Astrocyte (in vitro differentiated cells and primary cell): ENCODE data around the gene SH2D4B. TPM values are rescaled to one million over a fixed set of nuclear protein-coding genes. Genes with fewer than 3 reads are reported as not detected.

ENCODE experiments used
- DNase-seq: peaks from one replicate; pipeline ENCODE4 v3.0.0-alpha.2; 2010; ENCODE audit warnings: low read depth
- FAIRE-seq: peaks from 2 replicates; lab custom pipeline; 2011; peaks lifted over from hg19 to GRCh38; lab: Jason Lieb, UNC
- H2AFZ ChIP-seq: 2 replicates; pipeline ENCODE4 v1.6.0; 2012; ENCODE audit warnings: low read depth, low read length, inconsistent platforms
- H3K27ac ChIP-seq: 2 replicates; pipeline ENCODE4 v1.5.1; 2011; ENCODE audit warnings: low read depth, low read length, inconsistent platforms
- H3K27me3 ChIP-seq: 2 replicates; pipeline ENCODE4 v1.6.0; 2011; ENCODE audit warnings: low read length, inconsistent platforms; ENCODE audit not compliant: insufficient read depth
- H3K36me3 ChIP-seq: 2 replicates; pipeline ENCODE4 v1.5.1; 2011; ENCODE audit warnings: low read length, inconsistent platforms; ENCODE audit not compliant: insufficient read depth
- H3K4me1 ChIP-seq: 2 replicates; pipeline ENCODE4 v1.5.1; 2011; ENCODE audit warnings: low read length, inconsistent platforms; ENCODE audit not compliant: insufficient read depth
- H3K4me2 ChIP-seq: 2 replicates; pipeline ENCODE4 v1.6.0; 2012; ENCODE audit warnings: low read length, inconsistent platforms
- H3K4me3 ChIP-seq: 2 replicates; pipeline ENCODE4 v1.5.1; 2011; ENCODE audit warnings: low read depth, mild to moderate bottlenecking, low read length, inconsistent platforms; ENCODE audit not compliant: insufficient read depth
- H3K79me2 ChIP-seq: 2 replicates; pipeline ENCODE4 v1.6.0; 2012; ENCODE audit warnings: mild to moderate bottlenecking, low read length, inconsistent platforms; ENCODE audit not compliant: insufficient read depth
- H3K9ac ChIP-seq: 2 replicates; pipeline ENCODE4 v1.6.0; 2012; ENCODE audit warnings: mild to moderate bottlenecking, low read length, inconsistent platforms
- H3K9me3 ChIP-seq: 2 replicates; pipeline ENCODE4 v1.5.1; 2012; ENCODE audit warnings: low read depth, mild to moderate bottlenecking, low read length, inconsistent platforms; ENCODE audit not compliant: insufficient read depth
- H4K20me1 ChIP-seq: 2 replicates; pipeline ENCODE4 v1.6.0; 2012; ENCODE audit warnings: low read length, inconsistent platforms; ENCODE audit not compliant: insufficient read depth
- H3K27ac Mint-ChIP-seq: one replicate; pipeline ENCODE4 v1.8.0; 2021; ENCODE audit warnings: mild to moderate bottlenecking, mixed read lengths; ENCODE audit not compliant: unreplicated experiment
- H3K27me3 Mint-ChIP-seq: one replicate; pipeline ENCODE4 v1.8.0; 2021; ENCODE audit warnings: low read depth, mixed read lengths; ENCODE audit not compliant: unreplicated experiment
- H3K36me3 Mint-ChIP-seq: one replicate; pipeline ENCODE4 v1.8.0; 2021; ENCODE audit warnings: low read depth, mixed read lengths; ENCODE audit not compliant: unreplicated experiment
- H3K4me1 Mint-ChIP-seq: one replicate; pipeline ENCODE4 v1.8.0; 2021; ENCODE audit warnings: low read depth, mixed read lengths; ENCODE audit not compliant: unreplicated experiment
- H3K4me3 Mint-ChIP-seq: one replicate; pipeline ENCODE4 v1.8.0; 2021; ENCODE audit warnings: mild to moderate bottlenecking, moderate library complexity, mixed read lengths; ENCODE audit not compliant: unreplicated experiment
- H3K9me3 Mint-ChIP-seq: one replicate; pipeline ENCODE4 v1.8.0; 2021; ENCODE audit warnings: mild to moderate bottlenecking, mixed read lengths; ENCODE audit not compliant: unreplicated experiment
- CTCF ChIP-seq: IDR thresholded peaks from 2 replicates; pipeline ENCODE4 v1.5.1; 2011; ENCODE audit warnings: low read depth, mild to moderate bottlenecking, inconsistent platforms, low read length, moderate library complexity; ENCODE audit not compliant: insufficient read depth
- EZH2 ChIP-seq: IDR thresholded peaks from 2 replicates; pipeline ENCODE4 v1.6.1; 2012; ENCODE audit warnings: mild to moderate bottlenecking, low read length, inconsistent platforms; ENCODE audit not compliant: insufficient read depth
- total RNA-seq: library from RNA; stranded (reverse); gene quantifications from 2 replicates; pipeline ENCODE4 v1.2.1, GENCODE V29; 2021

Gene SH2D4B
- total RNA-seq, 1 donor from 2014 or later: 0.07 TPM

- peaks cover 4% of the 10 kb centered on the region for H3K27me3 Mint-ChIP-seq
Measured at GRCh38 chr10:80685355-80685754, 147.7 kb downstream of the SH2D4B start.

GRCh38 chr10:80686734-80687475 is 149.2 kb downstream of the SH2D4B start:
- no peak overlapping the region for H3K27ac ChIP-seq
- H3K9ac ChIP-seq: no peak overlapping the region
- H4K20me1 ChIP-seq: no peaks in the 10 kb centered on the region
- no peaks in the 10 kb centered on the region for H3K4me1 Mint-ChIP-seq
- no peak overlapping the region for H3K4me3 ChIP-seq
- no peak overlapping the region for H3K4me3 Mint-ChIP-seq
- H3K36me3 ChIP-seq: no peaks in the 10 kb centered on the region
- no peak overlapping the region for H2AFZ ChIP-seq
- no peaks in the 10 kb centered on the region for H3K27me3 ChIP-seq
- no peaks in the 10 kb centered on the region for H3K4me1 ChIP-seq
- DNase-seq (no peak), FAIRE-seq (no peak)
- peaks cover 12% of the 10 kb centered on the region for H3K27me3 Mint-ChIP-seq
- no peaks in the 10 kb centered on the region for H3K9me3 Mint-ChIP-seq
- H3K4me2 ChIP-seq: no peak overlapping the region
- TF ChIP-seq CTCF (no peak), EZH2 (no peak)
- no peaks in the 10 kb centered on the region for H3K9me3 ChIP-seq
- no peak overlapping the region for H3K27ac Mint-ChIP-seq
- no peaks in the 10 kb centered on the region for H3K79me2 ChIP-seq
- H3K36me3 Mint-ChIP-seq: no peaks in the 10 kb centered on the region

More at GRCh38 chr10:80685355-80685754, 147.7 kb downstream of the SH2D4B start:
- DNase-seq (no peak), FAIRE-seq (no peak)
- TF ChIP-seq CTCF (no peak), EZH2 (no peak)
- no peaks in the 10 kb centered on the region for H4K20me1 ChIP-seq
- Mint-ChIP-seq H3K36me3 (no peaks in the 10 kb centered on the region), H3K4me1 (no peaks in the 10 kb centered on the region), H3K4me3 (no peak overlapping the region), H3K27ac (no peak overlapping the region), H3K9me3 (no peaks in the 10 kb centered on the region)
- no peaks in the 10 kb centered on the region for H3K4me1 ChIP-seq
- no peak overlapping the region for H3K9ac ChIP-seq
- no peaks in the 10 kb centered on the region for H3K36me3 ChIP-seq
- H3K9me3 ChIP-seq: no peaks in the 10 kb centered on the region
- no peak overlapping the region for H2AFZ ChIP-seq
- H3K27ac ChIP-seq: no peak overlapping the region
- H3K27me3 ChIP-seq: no peaks in the 10 kb centered on the region
- H3K4me3 ChIP-seq: no peak overlapping the region
- no peaks in the 10 kb centered on the region for H3K79me2 ChIP-seq
- H3K4me2 ChIP-seq: no peak overlapping the region

GRCh38 chr10:80687476-80687789 is 149.7 kb downstream of the SH2D4B start:
- no peak overlapping the region for H3K9ac ChIP-seq
- no peaks in the 10 kb centered on the region for H3K79me2 ChIP-seq
- peaks cover 12% of the 10 kb centered on the region for H3K27me3 Mint-ChIP-seq
- DNase-seq: no peak
- H3K4me3 ChIP-seq: no peak overlapping the region
- no peaks in the 10 kb centered on the region for H3K36me3 ChIP-seq
- H3K4me2 ChIP-seq: no peak overlapping the region
- H3K9me3 ChIP-seq: no peaks in the 10 kb centered on the region
- no peaks in the 10 kb centered on the region for H3K4me1 Mint-ChIP-seq
- TF ChIP-seq CTCF: no peak
- TF ChIP-seq EZH2: no peak
- no peaks in the 10 kb centered on the region for H3K9me3 Mint-ChIP-seq
- H3K36me3 Mint-ChIP-seq: no peaks in the 10 kb centered on the region
- no peak overlapping the region for H3K27ac Mint-ChIP-seq
- no peak overlapping the region for H2AFZ ChIP-seq
- H3K4me1 ChIP-seq: no peaks in the 10 kb centered on the region
- no peaks in the 10 kb centered on the region for H4K20me1 ChIP-seq
- H3K4me3 Mint-ChIP-seq: no peak overlapping the region
- H3K27ac ChIP-seq: no peak overlapping the region
- FAIRE-seq: no peak
- no peaks in the 10 kb centered on the region for H3K27me3 ChIP-seq
